Sigmoid colon (tissue), 7 donors: ENCODE data around the gene KIF20A. TPM values are rescaled to one million over a fixed set of nuclear protein-coding genes. Genes with fewer than 3 reads are reported as not detected.

Source experiments
- DNase-seq: peaks from one replicate; pipeline ENCODE4 v3.0.0-alpha.2; 2019
- H3K27ac ChIP-seq, 4 donors: fragments of 200-600 bp; sonication (generic); one replicate each; pipeline ENCODE4 v1.5.1; 2016 to 2019; ENCODE audit warnings: mild to moderate bottlenecking in 1 of 4
- H3K27me3 ChIP-seq, 3 donors: fragments of 200-600 bp; sonication (generic); one replicate each; pipeline ENCODE4 v1.5.1; 2019; ENCODE audit warnings: mild to moderate bottlenecking in 1 of 3
- H3K36me3 ChIP-seq, 4 donors: fragments of 200-600 bp; sonication (generic); one replicate each; pipeline ENCODE4 v1.5.1; 2016 to 2019
- H3K4me1 ChIP-seq, 4 donors: fragments of 200-600 bp; sonication (generic); one replicate each; pipeline ENCODE4 v1.5.1; 2017 to 2019
- H3K4me3 ChIP-seq, 4 donors: fragments of 200-600 bp; sonication (generic); one replicate each; pipeline ENCODE4 v1.5.1; 2017 to 2019; ENCODE audit warnings: mild to moderate bottlenecking in 2 of 4, moderate library complexity in 1 of 4
- H3K9me3 ChIP-seq, 4 donors: fragments of 200-600 bp in 3 of 4; sonication (generic) in 3 of 4; one replicate each; pipeline versions ENCODE4 v1.5.1 to v1.6.1; 2013 to 2019
- CTCF ChIP-seq, 4 experiments: fragments of 450-650 bp in 3 of 4; fragments of 200-600 bp in 1 of 4; IDR thresholded peaks; one replicate each; pipeline ENCODE4 v1.5.1; 2016 to 2019; ENCODE audit warnings: antibody characterized with exemption in 4 of 4, mild to moderate bottlenecking in 3 of 4, moderate library complexity in 2 of 4
- EP300 ChIP-seq, 4 donors: sonication (generic); formaldehyde crosslinking; IDR thresholded peaks; one replicate each; pipeline ENCODE4 v1.6.1; 2017; ENCODE audit warnings: antibody characterized with exemption in 4 of 4
- POLR2A ChIP-seq, 2 donors: fragments of 450-650 bp; IDR thresholded peaks; one replicate each; pipeline ENCODE4 v1.6.1; 2016; ENCODE audit warnings: antibody characterized with exemption in 2 of 2, mild to moderate bottlenecking in 2 of 2, moderate library complexity in 2 of 2
- POLR2AphosphoS5 ChIP-seq, 4 donors: sonication (generic); formaldehyde crosslinking; IDR thresholded peaks; one replicate each; pipeline ENCODE4 v1.6.1; 2017; ENCODE audit warnings: antibody characterized with exemption in 4 of 4
- WGBS, 2 donors: extraction: QIAGEN DNeasy Blood & Tissue Kit; methylation state at CpG; one replicate each; pipeline ENCODE4 v1.1.7; 2013; 5-methylcytosine and 5-hydroxymethylcytosine counted together
- intact Hi-C: fragments of 100-400 bp; cut with DNase I; formaldehyde crosslinking; loops from one replicate; pipeline ENCODE4 v1.15.1; 2023
- polyA plus RNA-seq, 3 donors: library from polyadenylated mRNA; stranded (reverse); fragments of 200-250 nt; gene quantifications; one replicate each; pipeline ENCODE4 v1.2.3, GENCODE V29; 2013
- total RNA-seq, 4 donors: library from RNA; depleted of rRNA; stranded (reverse); fragments of >200 nt; gene quantifications; one replicate each; pipeline ENCODE4 v1.1.0, GENCODE V29; 2016
- donor health status: healthy with polysubstance abuse.
- donor health status: Bipolar disorder and iron deficiency.
- donor health status: healthy.

The KIF20A gene
- total and polyA plus RNA-seq, 7 donors = 0.36 to 9.8 (median 1.2) TPM; not detected in 1

GRCh38 chr5:138163721-138164120, 15.2 kb upstream of the KIF20A start:
- Histone ChIP-seq H3K4me3 (no peak overlapping the region), H3K27ac (no peak overlapping the region), H3K9me3 (no peaks in the 10 kb centered on the region), H3K4me1 (no peaks in the 10 kb centered on the region), H3K36me3 (peaks cover 79 to 100% (median 89%) of the 10 kb centered on the region in 4 donors), H3K27me3 (no peaks in the 10 kb centered on the region)
- TF ChIP-seq EP300 (IDR thresholded peaks at IDR 0.05) = no peak
- TF ChIP-seq POLR2AphosphoS5 (IDR thresholded peaks at IDR 0.05) = no peak
- TF ChIP-seq POLR2A (IDR thresholded peaks at IDR 0.05) = no peak
- no peak for TF ChIP-seq CTCF (IDR thresholded peaks at IDR 0.05)
- DNase-seq = no peak
- intact Hi-C loops = no loop called here

- intact Hi-C loops = no loop called here
- WGBS, 2 donors = 87 to 90% methylated on average over 5 of the region's 5 CpGs
- TF ChIP-seq POLR2AphosphoS5 (IDR thresholded peaks at IDR 0.05) (no peak), EP300 (IDR thresholded peaks at IDR 0.05) (no peak)
- Histone ChIP-seq H3K36me3 (peaks cover 57 to 98% (median 74%) of the 10 kb centered on the region in 4 donors), H3K4me3 (no peak overlapping the region), H3K4me1 (no peaks in the 10 kb centered on the region), H3K27me3 (no peaks in the 10 kb centered on the region), H3K9me3 (no peaks in the 10 kb centered on the region), H3K27ac (no peak overlapping the region)
- DNase-seq = no peak
Measured at GRCh38 chr5:138169124-138169523, 9.8 kb upstream of the KIF20A start.

- no peak overlapping the region for H3K27ac ChIP-seq
- H3K27me3 ChIP-seq = no peaks in the 10 kb centered on the region
- no peak overlapping the region for H3K4me3 ChIP-seq
- TF ChIP-seq EP300 (IDR thresholded peaks at IDR 0.05) (no peak), CTCF (IDR thresholded peaks at IDR 0.05) (no peak), POLR2AphosphoS5 (IDR thresholded peaks at IDR 0.05) (no peak), POLR2A (IDR thresholded peaks at IDR 0.05) (no peak)
- DNase-seq = no peak
- intact Hi-C loops = no loop called here
- H3K4me1 ChIP-seq = no peaks in the 10 kb centered on the region
- H3K36me3 ChIP-seq = peaks cover 45 to 98% (median 67%) of the 10 kb centered on the region in 4 donors
- H3K9me3 ChIP-seq = no peaks in the 10 kb centered on the region
Measured at GRCh38 chr5:138170299-138170698, 8.6 kb upstream of the KIF20A start.

GRCh38 chr5:138177941-138178515, 884 bp upstream of the KIF20A start:
- peaks cover 0 to 36% (median 11%) of the 10 kb centered on the region in 4 donors for H3K36me3 ChIP-seq
- DNase-seq = no peak
- peak in 1 of 2 donors; percentile 44 for TF ChIP-seq POLR2A (IDR thresholded peaks at IDR 0.05)
- no peak for TF ChIP-seq POLR2AphosphoS5 (IDR thresholded peaks at IDR 0.05)
- TF ChIP-seq CTCF (IDR thresholded peaks at IDR 0.05) = no peak
- peak overlapping the region; percentile 70 to 79 (median 76) for H3K4me3 ChIP-seq
- H3K9me3 ChIP-seq = no peaks in the 10 kb centered on the region
- WGBS, 2 donors = 0% methylated on average over 16 of the region's 16 CpGs
- peaks cover 0 to 27% (median 20%) of the 10 kb centered on the region in 4 donors for H3K4me1 ChIP-seq
- H3K27ac ChIP-seq = peak overlapping the region; percentile 74 to 93 (median 87)
- intact Hi-C loops = loop anchor here (2.0 to 5.0 kb wide), 3 partner anchors 35 to 154 kb away; partner anchors contain the start of genes CDC23, CDC25C and FAM13B
- no peaks in the 10 kb centered on the region for H3K27me3 ChIP-seq

- Histone ChIP-seq H3K4me3 (peak overlapping the region in 3 of 4 donors; percentile 70 to 78 (median 73)), H3K4me1 (peaks cover 0 to 27% (median 20%) of the 10 kb centered on the region in 4 donors), H3K27me3 (no peaks in the 10 kb centered on the region), H3K9me3 (no peaks in the 10 kb centered on the region), H3K27ac (no peak overlapping the region), H3K36me3 (peaks cover 0 to 31% (median 9%) of the 10 kb centered on the region in 4 donors)
- intact Hi-C loops = loop anchor here (2.0 to 5.0 kb wide), 3 partner anchors 33 to 153 kb away; partner anchors contain the start of genes CDC23, CDC25C and FAM13B
- no peak for DNase-seq
- no peak for TF ChIP-seq POLR2AphosphoS5 (IDR thresholded peaks at IDR 0.05)
- TF ChIP-seq EP300 (IDR thresholded peaks at IDR 0.05) = no peak
- TF ChIP-seq CTCF (IDR thresholded peaks at IDR 0.05) = no peak
- no peak for TF ChIP-seq POLR2A (IDR thresholded peaks at IDR 0.05)
- WGBS, 2 donors = 1 to 2% methylated on average over 23 of the region's 23 CpGs
Measured at GRCh38 chr5:138179277-138179857, 455 bp downstream of the KIF20A start.
